Measurements from ENCODE around the gene TUBGCP3. TPM values are rescaled to one million over a fixed set of nuclear protein-coding genes. Genes with fewer than 3 reads are reported as not detected.

The TUBGCP3 gene
- total RNA-seq, 6 experiments from 2014 or later, result 13.0 to 20.0 (median 17.6) TPM

DNA sequence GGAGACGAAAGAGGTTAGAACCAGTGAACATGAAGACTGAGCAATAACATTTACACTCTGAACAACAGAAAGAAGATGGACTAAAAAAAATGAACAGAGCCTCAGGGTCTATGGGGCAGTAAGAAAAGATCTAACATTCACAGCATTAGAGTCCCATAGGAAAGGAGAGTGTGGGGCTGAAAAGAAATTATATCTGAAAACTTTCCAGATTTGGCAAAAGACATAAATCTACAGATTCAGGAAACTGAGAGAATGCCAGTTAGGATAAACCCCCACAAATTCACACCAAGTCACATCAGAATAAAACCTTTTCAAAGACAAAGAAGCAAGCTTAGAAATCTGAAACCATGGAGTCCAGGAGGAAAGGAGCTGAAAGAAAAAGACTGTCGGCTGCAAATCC, 20.3 kb upstream of the TUBGCP3 start:
- DNase-seq, result no peak
- Histone ChIP-seq H3K36me3 (no peaks in the 10 kb centered on the region), H3K4me3 (no peak overlapping the region), H3K27ac (no peak overlapping the region), H3K4me1 (no peaks in the 10 kb centered on the region), H3K9me3 (no peaks in the 10 kb centered on the region), H3K27me3 (no peaks in the 10 kb centered on the region)
- ATAC-seq, result no peak
- intact Hi-C loops (cut with DNase I), result no loop called here
- TF ChIP-seq, protein P1, sequence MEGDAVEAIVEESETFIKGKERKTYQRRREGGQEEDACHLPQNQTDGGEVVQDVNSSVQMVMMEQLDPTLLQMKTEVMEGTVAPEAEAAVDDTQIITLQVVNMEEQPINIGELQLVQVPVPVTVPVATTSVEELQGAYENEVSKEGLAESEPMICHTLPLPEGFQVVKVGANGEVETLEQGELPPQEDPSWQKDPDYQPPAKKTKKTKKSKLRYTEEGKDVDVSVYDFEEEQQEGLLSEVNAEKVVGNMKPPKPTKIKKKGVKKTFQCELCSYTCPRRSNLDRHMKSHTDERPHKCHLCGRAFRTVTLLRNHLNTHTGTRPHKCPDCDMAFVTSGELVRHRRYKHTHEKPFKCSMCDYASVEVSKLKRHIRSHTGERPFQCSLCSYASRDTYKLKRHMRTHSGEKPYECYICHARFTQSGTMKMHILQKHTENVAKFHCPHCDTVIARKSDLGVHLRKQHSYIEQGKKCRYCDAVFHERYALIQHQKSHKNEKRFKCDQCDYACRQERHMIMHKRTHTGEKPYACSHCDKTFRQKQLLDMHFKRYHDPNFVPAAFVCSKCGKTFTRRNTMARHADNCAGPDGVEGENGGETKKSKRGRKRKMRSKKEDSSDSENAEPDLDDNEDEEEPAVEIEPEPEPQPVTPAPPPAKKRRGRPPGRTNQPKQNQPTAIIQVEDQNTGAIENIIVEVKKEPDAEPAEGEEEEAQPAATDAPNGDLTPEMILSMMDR (IDR thresholded peaks at IDR 0.05), result no peak
- TF ChIP-seq POLR2A (IDR thresholded peaks at IDR 0.05), result no peak
- 100% methylated on average over 2 of the region's 2 CpGs for WGBS (ENCODE audit: insufficient coverage, low coverage, low lambda C conversion rate, missing lambda C conversion rate)

- under 1% methylated on average over 35 of the region's 45 CpGs for WGBS (ENCODE audit: insufficient coverage, low coverage, low lambda C conversion rate, missing lambda C conversion rate)
- peak overlapping the region; percentile 10 to 49 (median 45) for H3K4me3 ChIP-seq
- no peaks in the 10 kb centered on the region for H3K4me1 ChIP-seq
- H3K36me3 ChIP-seq, result no peaks in the 10 kb centered on the region
- no peaks in the 10 kb centered on the region for H3K9me3 ChIP-seq
- peak; percentile 100 for ATAC-seq
- no peaks in the 10 kb centered on the region for H3K27me3 ChIP-seq
- peak; percentile 95 to 96 (median 96) for DNase-seq
- TF ChIP-seq, protein P1 (IDR thresholded peaks at IDR 0.05), result peak; percentile 96 to 98 (median 97)
- TF ChIP-seq POLR2A (IDR thresholded peaks at IDR 0.05), result no peak
- intact Hi-C loops (cut with DNase I), result no loop called here
- peak overlapping the region; percentile 1 to 24 (median 9) for H3K27ac ChIP-seq
Measured at GRCh38 chr13:112606109-112607001, 18.4 kb upstream of the TUBGCP3 start.

GRCh38 chr13:112605531-112605990, 17.6 kb upstream of the TUBGCP3 start:
- H3K4me1 ChIP-seq, result no peaks in the 10 kb centered on the region

DNA sequence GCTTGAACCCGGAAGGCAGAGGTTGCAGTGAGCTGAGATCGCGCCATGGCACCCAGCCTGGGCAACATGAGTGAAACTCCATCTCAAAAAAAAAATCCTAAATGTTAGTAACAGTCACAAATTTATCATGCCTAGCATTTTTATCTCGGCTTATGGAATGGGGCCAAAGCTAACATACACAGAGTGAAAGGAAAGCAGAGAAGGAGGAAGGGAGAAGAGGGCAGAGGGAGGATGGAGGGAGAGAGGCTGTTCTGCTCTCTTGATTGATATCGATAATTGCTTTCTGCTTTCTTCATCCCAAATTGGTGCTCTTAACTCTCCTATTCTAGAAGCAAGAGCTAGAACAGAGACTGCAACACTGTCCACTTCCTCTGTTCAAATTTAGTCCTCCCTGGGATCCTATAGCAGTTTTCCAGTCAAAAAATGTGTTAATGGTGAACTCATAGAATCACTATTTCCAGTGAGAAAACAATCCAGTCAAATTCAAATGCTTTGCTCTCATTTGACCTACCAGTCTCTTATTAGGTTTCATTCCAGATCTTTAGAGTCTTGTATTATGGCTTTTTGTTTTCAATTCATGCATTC, 15.8 kb upstream of the TUBGCP3 start:
- no peaks in the 10 kb centered on the region for H3K36me3 ChIP-seq
- no peak overlapping the region for H3K27ac ChIP-seq
- TF ChIP-seq, protein P1 (IDR thresholded peaks at IDR 0.05), result no peak
- no peak for TF ChIP-seq POLR2A (IDR thresholded peaks at IDR 0.05)
- intact Hi-C loops (cut with DNase I), result no loop called here
- ATAC-seq, result no peak
- no peaks in the 10 kb centered on the region for H3K9me3 ChIP-seq
- WGBS (ENCODE audit: insufficient coverage, low coverage, low lambda C conversion rate, missing lambda C conversion rate), result 59% methylated on average over 5 of the region's 5 CpGs
- H3K27me3 ChIP-seq, result no peaks in the 10 kb centered on the region
- no peaks in the 10 kb centered on the region for H3K4me1 ChIP-seq
- no peak for DNase-seq
- no peak overlapping the region for H3K4me3 ChIP-seq

More at GRCh38 chr13:112605531-112605990, 17.6 kb upstream of the TUBGCP3 start:
- Histone ChIP-seq H3K9me3 (no peaks in the 10 kb centered on the region), H3K27me3 (no peaks in the 10 kb centered on the region), H3K4me3 (peak overlapping the region in 2 of 3 donors; percentile 45 to 49), H3K36me3 (no peaks in the 10 kb centered on the region), H3K27ac (peak overlapping the region in 1 of 3 donors; percentile 1)
- no peak for DNase-seq
- WGBS (ENCODE audit: insufficient coverage, low coverage, low lambda C conversion rate, missing lambda C conversion rate), result 59% methylated on average over 9 of the region's 18 CpGs
- no peak for TF ChIP-seq POLR2A (IDR thresholded peaks at IDR 0.05)
- TF ChIP-seq, protein P1 (IDR thresholded peaks at IDR 0.05), result no peak
- intact Hi-C loops (cut with DNase I), result no loop called here
- no peak for ATAC-seq
